Left lobe of liver (tissue), 2 donors: ENCODE data around the gene ZFYVE28. TPM values are rescaled to one million over a fixed set of nuclear protein-coding genes. Genes with fewer than 3 reads are reported as not detected.

Experiments
- ATAC-seq: fragments of 200-7000 bp; cut with Tn5 transposase; one replicate; pipeline ENCODE4 v1.9.1; 2020; ENCODE audit warnings: mild to moderate bottlenecking, moderate library complexity
- DNase-seq: peaks from one replicate; pipeline ENCODE4 v3.0.0-alpha.2; 2020; ENCODE audit warnings: low spot score
- total RNA-seq: library from RNA; stranded (reverse); gene quantifications from one replicate; pipeline ENCODE4 v1.2.1, GENCODE V29; 2021
- donor health status: DM: no; HTN: no; CAD: no; lungs with moderate emphysema.
- donor health status: DM: no; HTN: yes; CAD: no.

ZFYVE28 gene
- total RNA-seq, 1 donor from 2014 or later = 12.7 TPM

GRCh38 chr4:2265113-2266110, 153.0 kb downstream of the ZFYVE28 start:
- no peak for DNase-seq
- no peak for ATAC-seq

GRCh38 chr4:2264481-2265041, 153.9 kb downstream of the ZFYVE28 start:
- no peak for DNase-seq
- ATAC-seq = no peak

GRCh38 chr4:2263926-2264321, 154.5 kb downstream of the ZFYVE28 start:
- DNase-seq = no peak
- ATAC-seq = no peak

GRCh38 chr4:2262944-2263250, 155.5 kb downstream of the ZFYVE28 start:
- DNase-seq (no peak), ATAC-seq (no peak)

GRCh38 chr4:2262145-2262943, 156.1 kb downstream of the ZFYVE28 start:
- peak; percentile 100 for DNase-seq
- peak; percentile 87 for ATAC-seq

GRCh38 chr4:2261853-2262144, 156.6 kb downstream of the ZFYVE28 start, which contains the start of gene MXD4:
Gene MXD4, minus strand, starts transcription at chr4:2262109. Its CDS starts 129 bp downstream, at chr4:2261980.
- DNase-seq = no peak
- no peak for ATAC-seq

GRCh38 chr4:2261110-2261852, 157.2 kb downstream of the ZFYVE28 start:
- ATAC-seq (peak; percentile 35), DNase-seq (peak; percentile 63)

- DNase-seq (peak; percentile 47), ATAC-seq (no peak)
These were observed 157.9 kb downstream of the ZFYVE28 start for GRCh38 chr4:2260344-2261109.

- no peak for ATAC-seq
- DNase-seq = peak; percentile 43
These were observed 158.7 kb downstream of the ZFYVE28 start for GRCh38 chr4:2259541-2260343.

GRCh38 chr4:2259036-2259540, 159.4 kb downstream of the ZFYVE28 start:
- ATAC-seq (no peak), DNase-seq (peak; percentile 42)

- DNase-seq = peak; percentile 45
- ATAC-seq = no peak
These were observed 160.1 kb downstream of the ZFYVE28 start for GRCh38 chr4:2258091-2259035.

- no peak for ATAC-seq
These were observed 160.9 kb downstream of the ZFYVE28 start for GRCh38 chr4:2257361-2258081.

GRCh38 chr4:2256781-2257191, 161.7 kb downstream of the ZFYVE28 start:
- DNase-seq = peak; percentile 47
- ATAC-seq = peak; percentile 36

More at GRCh38 chr4:2257361-2258081, 160.9 kb downstream of the ZFYVE28 start:
- peak; percentile 44 for DNase-seq

GRCh38 chr4:2256156-2256731, 162.2 kb downstream of the ZFYVE28 start:
- ATAC-seq = peak; percentile 36
- peak; percentile 47 for DNase-seq

- no peak for ATAC-seq
- DNase-seq = peak; percentile 48
These were observed 162.8 kb downstream of the ZFYVE28 start for GRCh38 chr4:2255501-2256155.
